ENCODE measurements around the gene SCOC. TPM values are rescaled to one million over a fixed set of nuclear protein-coding genes. Genes with fewer than 3 reads are reported as not detected.

SCOC gene
- total and polyA plus RNA-seq, 3 experiments from 2014 or later: 35.4 to 40.8 (median 39.6) TPM

DNA sequence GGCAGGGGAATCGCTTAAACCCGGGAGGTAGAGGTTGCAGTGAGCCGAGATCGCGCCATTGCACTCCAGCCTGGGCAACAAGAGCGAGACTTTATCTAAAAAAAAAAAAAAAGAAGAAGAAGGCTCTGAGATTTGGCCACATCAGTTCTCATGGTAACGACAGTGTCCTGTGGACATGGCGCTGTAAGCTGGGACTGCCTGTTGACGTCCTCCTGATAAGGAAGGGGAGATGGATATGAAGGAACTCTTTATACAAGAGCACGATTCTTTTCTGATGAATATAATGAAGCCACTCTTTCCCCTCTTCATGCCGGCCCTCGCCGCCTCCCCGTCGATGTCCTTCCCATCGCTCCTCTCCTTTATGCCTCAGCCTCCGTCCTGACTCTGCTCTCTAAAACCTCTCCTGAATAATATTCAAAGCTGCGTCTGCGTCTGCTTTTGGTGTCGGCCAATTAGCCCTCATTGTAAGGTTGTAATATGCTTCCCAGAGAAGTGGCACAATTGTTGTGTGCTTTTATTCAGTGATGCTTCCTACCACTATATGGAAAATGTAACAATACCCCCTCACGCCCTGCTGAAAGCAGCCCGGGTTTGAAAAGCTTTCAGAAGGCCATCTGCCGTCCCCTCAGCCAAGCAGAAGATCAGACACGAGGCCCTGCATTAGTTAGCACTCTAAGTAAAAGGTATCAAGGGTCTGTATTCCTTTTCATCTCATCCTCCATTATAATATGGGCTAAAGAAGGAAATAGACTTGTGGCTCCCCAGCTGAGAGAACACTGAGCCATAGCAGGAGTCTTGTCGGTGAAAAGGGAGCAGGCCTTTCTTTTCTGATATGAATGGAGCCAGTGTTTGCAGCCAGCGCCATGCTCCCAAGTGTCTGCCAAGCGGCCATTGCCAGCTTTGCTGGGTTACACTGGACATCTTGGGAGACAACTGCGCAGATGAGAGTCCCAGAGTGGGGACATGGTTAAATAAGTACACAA, 22.1 kb upstream of the SCOC start:
- no peaks in the 10 kb centered on the region for H3K36me3 ChIP-seq (ENCODE audit: insufficient read depth, low read length)
- H3K4me3 ChIP-seq (ENCODE audit: low read length): no peak overlapping the region
- POLR2A ChIA-PET: no interaction called here
- H3K4me1 ChIP-seq (ENCODE audit: insufficient read depth, low read length): peaks cover 8% of the 10 kb centered on the region
- Mint-ChIP-seq H3K4me1 (peaks cover 8 to 10% (median 9%) of the 10 kb centered on the region in 3 donors), H3K27me3 (peaks cover 13 to 40% of the 10 kb centered on the region in 2 donors), H3K4me3 (no peak overlapping the region), H3K27ac (no peak overlapping the region), H3K36me3 (no peaks in the 10 kb centered on the region), H3K9me3 (no peaks in the 10 kb centered on the region)
- H3K27me3 ChIP-seq (ENCODE audit: insufficient read depth, low read length, poor library complexity, severe bottlenecking): no peaks in the 10 kb centered on the region
- H3K27ac ChIP-seq (ENCODE audit: low read depth, low read length): no peak overlapping the region
- H3K9me3 ChIP-seq (ENCODE audit: low read length): no peaks in the 10 kb centered on the region
- no peak for DNase-seq
- CTCF ChIA-PET: interaction anchor here (1.4 kb wide), 1 partner anchor 9 kb away, joined by 6 read pairs; no protein-coding TSS in a partner anchor

DNA sequence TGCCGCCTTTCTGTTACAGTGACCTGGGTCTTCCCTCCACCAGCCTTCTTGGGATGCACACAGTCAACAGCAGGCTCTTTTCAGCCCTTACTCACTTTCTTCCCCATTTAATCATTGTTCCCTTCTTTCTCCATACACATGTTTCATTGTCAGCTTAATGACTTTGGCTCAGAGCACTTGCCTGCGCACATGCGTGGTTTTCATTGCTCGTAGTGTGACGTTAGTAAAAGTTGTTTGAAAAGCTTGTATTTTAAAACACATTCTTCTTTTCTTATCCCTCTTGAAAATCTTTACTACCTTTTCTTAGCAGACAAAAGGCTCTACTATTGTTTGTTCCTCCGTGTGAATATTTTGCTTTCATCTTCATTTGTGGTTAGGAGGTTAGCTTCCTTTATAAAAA, 19.7 kb upstream of the SCOC start:
- Mint-ChIP-seq H3K4me1 (peaks cover 8 to 10% (median 9%) of the 10 kb centered on the region in 3 donors), H3K4me3 (no peak overlapping the region)
- CTCF ChIA-PET: no interaction called here

DNA sequence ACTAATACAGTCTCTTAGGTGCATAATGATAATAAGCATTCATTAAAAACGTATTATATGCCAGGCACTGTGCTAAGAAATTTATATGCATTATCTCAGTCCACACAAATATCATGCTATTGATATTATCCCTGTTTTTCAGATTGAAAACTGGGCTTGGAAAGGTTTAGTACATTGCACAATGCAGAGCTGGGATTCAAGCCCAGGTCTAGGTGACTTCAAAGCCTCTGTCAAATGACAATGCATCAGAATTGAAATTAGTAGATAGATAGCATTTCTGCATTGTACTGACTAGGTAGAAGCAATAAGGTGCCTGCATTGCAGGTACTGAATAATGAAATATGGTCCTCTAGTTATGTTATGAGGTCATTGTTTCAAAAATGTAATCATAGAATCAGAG, 18.2 kb upstream of the SCOC start:
- ChIA-PET POLR2A (no interaction called here), CTCF (no interaction called here)
- no peak overlapping the region for H3K27ac Mint-ChIP-seq

More for the DNA sequence above, 19.7 kb upstream of the SCOC start:
- Mint-ChIP-seq H3K36me3 (no peaks in the 10 kb centered on the region), H3K27ac (peak overlapping the region in 1 of 8 donors; percentile 25), H3K9me3 (no peaks in the 10 kb centered on the region), H3K27me3 (peaks cover 19 to 32% of the 10 kb centered on the region in 2 donors)
- no peak overlapping the region for H3K4me3 ChIP-seq (ENCODE audit: low read length)
- POLR2A ChIA-PET: no interaction called here
- H3K27me3 ChIP-seq (ENCODE audit: insufficient read depth, low read length, poor library complexity, severe bottlenecking): no peaks in the 10 kb centered on the region
- no peak overlapping the region for H3K27ac ChIP-seq (ENCODE audit: low read depth, low read length)
- peak in 1 of 5 donors; percentile 33 for DNase-seq
- H3K9me3 ChIP-seq (ENCODE audit: low read length): no peaks in the 10 kb centered on the region
- no peaks in the 10 kb centered on the region for H3K36me3 ChIP-seq (ENCODE audit: insufficient read depth, low read length)
- H3K4me1 ChIP-seq (ENCODE audit: insufficient read depth, low read length): peaks cover 8% of the 10 kb centered on the region

DNA sequence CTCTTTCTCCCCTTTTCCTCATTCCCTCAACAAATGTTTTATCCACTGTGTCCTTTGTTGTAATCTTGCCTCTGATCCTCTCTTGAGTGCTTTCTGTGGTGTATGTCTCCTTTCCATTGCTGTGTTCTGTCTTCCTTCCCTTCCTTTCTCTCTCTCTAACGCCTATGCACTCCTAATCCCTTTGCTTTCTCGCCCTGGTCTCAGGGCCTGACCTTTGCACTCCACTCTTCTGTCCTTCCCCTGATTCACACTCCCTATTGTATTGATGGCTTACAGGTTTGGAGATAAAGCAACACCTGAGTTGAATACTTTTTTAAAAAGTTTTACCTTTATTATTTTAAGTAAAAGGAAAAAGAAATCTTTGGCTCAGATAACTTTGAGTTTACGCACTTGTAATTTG, 15.6 kb upstream of the SCOC start:
- H3K27me3 ChIP-seq (ENCODE audit: insufficient read depth, low read length, poor library complexity, severe bottlenecking): no peaks in the 10 kb centered on the region
- Mint-ChIP-seq H3K4me3 (no peak overlapping the region), H3K36me3 (no peaks in the 10 kb centered on the region), H3K27ac (no peak overlapping the region), H3K9me3 (no peaks in the 10 kb centered on the region), H3K27me3 (peaks cover 11 to 20% of the 10 kb centered on the region in 2 donors), H3K4me1 (peaks cover 8 to 13% (median 9%) of the 10 kb centered on the region in 3 donors)
- no peak overlapping the region for H3K27ac ChIP-seq (ENCODE audit: low read depth, low read length)
- DNase-seq: no peak
- H3K36me3 ChIP-seq (ENCODE audit: insufficient read depth, low read length): no peaks in the 10 kb centered on the region
- ChIA-PET POLR2A (no interaction called here), CTCF (no interaction called here)
- H3K9me3 ChIP-seq (ENCODE audit: low read length): no peaks in the 10 kb centered on the region
- peaks cover 8% of the 10 kb centered on the region for H3K4me1 ChIP-seq (ENCODE audit: insufficient read depth, low read length)
- H3K4me3 ChIP-seq (ENCODE audit: low read length): no peak overlapping the region

More for the DNA sequence above, 18.2 kb upstream of the SCOC start:
- H3K4me1 ChIP-seq (ENCODE audit: insufficient read depth, low read length): peaks cover 8% of the 10 kb centered on the region
- Mint-ChIP-seq H3K4me1 (peaks cover 8 to 13% (median 9%) of the 10 kb centered on the region in 3 donors), H3K9me3 (no peaks in the 10 kb centered on the region), H3K4me3 (no peak overlapping the region), H3K27me3 (peaks cover 15 to 29% of the 10 kb centered on the region in 2 donors), H3K36me3 (no peaks in the 10 kb centered on the region)
- no peaks in the 10 kb centered on the region for H3K27me3 ChIP-seq (ENCODE audit: insufficient read depth, low read length, poor library complexity, severe bottlenecking)
- no peak overlapping the region for H3K27ac ChIP-seq (ENCODE audit: low read depth, low read length)
- H3K9me3 ChIP-seq (ENCODE audit: low read length): no peaks in the 10 kb centered on the region
- no peak for DNase-seq
- no peak overlapping the region for H3K4me3 ChIP-seq (ENCODE audit: low read length)
- H3K36me3 ChIP-seq (ENCODE audit: insufficient read depth, low read length): no peaks in the 10 kb centered on the region

DNA sequence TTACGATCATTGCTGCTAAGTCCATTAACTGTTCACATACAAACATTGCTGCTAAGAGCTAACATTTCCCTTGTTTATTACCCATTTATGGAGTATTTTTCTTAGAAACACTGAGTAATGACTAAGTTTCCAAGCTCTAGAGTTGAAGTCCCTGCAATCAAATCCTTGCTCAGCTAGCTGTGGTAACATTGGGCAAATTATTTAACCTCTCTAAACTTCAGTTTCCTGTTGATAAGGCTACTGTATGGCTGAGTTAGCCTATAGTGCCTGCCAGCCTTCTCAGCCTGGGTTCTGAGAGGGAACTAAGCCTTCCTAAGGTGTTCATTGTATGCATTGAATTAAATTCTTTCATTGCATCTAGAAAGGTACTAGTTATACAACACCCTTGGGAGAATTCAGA, 15.2 kb upstream of the SCOC start:
- no peak overlapping the region for H3K27ac Mint-ChIP-seq
- Histone ChIP-seq H3K9me3 (ENCODE audit: low read length) (no peaks in the 10 kb centered on the region), H3K27ac (ENCODE audit: low read depth, low read length) (no peak overlapping the region), H3K4me3 (ENCODE audit: low read length) (no peak overlapping the region), H3K36me3 (ENCODE audit: insufficient read depth, low read length) (no peaks in the 10 kb centered on the region), H3K4me1 (ENCODE audit: insufficient read depth, low read length) (peaks cover 6% of the 10 kb centered on the region), H3K27me3 (ENCODE audit: insufficient read depth, low read length, poor library complexity, severe bottlenecking) (no peaks in the 10 kb centered on the region)
- no peaks in the 10 kb centered on the region for H3K9me3 Mint-ChIP-seq
- CTCF ChIA-PET: interaction anchor here (2.1 kb wide), 1 partner anchor 21 kb away, joined by 9 read pairs; no protein-coding TSS in a partner anchor
- no peak for DNase-seq
- H3K36me3 Mint-ChIP-seq: no peaks in the 10 kb centered on the region
- no peak overlapping the region for H3K4me3 Mint-ChIP-seq
- H3K27me3 Mint-ChIP-seq: peaks cover 11 to 20% of the 10 kb centered on the region in 2 donors
- peaks cover 8 to 13% (median 9%) of the 10 kb centered on the region in 3 donors for H3K4me1 Mint-ChIP-seq
- POLR2A ChIA-PET: no interaction called here

DNA sequence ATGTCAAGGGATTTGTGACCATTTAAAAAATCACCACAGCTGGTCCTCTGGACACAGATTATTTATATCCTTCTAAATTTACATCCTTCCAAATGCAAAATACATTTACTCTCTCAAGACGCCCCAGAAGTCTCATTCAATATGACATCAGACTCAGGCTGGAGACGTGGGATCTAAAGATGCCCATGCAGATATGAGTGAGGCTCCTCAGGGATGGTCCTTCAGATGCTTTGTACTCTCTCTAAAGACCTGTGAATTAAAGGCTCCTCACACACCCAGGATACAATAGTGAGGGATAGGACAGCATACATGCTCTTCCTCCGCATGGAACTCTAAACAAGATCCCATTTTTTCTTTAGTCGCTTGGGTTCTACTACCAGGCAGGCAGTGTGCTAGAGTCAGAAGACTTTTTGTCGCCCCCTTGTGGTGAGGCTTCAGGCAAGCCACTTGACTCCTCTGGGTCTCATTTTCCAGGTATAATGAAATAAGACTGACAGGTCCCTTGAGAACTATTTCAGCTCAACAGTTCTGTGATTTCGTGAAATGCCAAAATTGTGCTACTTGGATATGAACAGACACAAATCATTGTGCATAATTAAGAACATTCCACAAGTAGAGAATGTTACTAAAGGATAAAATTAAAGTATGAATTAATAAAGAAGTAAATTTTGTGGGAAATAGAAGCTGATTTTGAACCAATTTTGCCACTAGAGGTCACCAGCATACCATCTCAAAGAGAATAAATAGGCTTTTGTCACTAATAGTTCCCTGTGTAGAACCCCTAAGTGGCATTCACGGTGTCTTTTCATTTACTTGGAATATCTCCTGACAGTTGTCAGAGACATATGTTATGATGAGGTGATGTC, 13.7 kb upstream of the SCOC start:
- POLR2A ChIA-PET: interaction anchor here (0.7 to 1.2 kb wide), 2 partner anchors 9 to 14 kb away, joined by 3 to 8 read pairs; partner anchors contain the start of gene SCOC
- H3K9me3 ChIP-seq (ENCODE audit: low read length): no peaks in the 10 kb centered on the region
- no peak overlapping the region for H3K27ac ChIP-seq (ENCODE audit: low read depth, low read length)
- Mint-ChIP-seq H3K4me3 (no peak overlapping the region), H3K36me3 (peaks cover 0 to under 1% (median 0%) of the 10 kb centered on the region in 3 donors), H3K27ac (no peak overlapping the region), H3K4me1 (peaks cover 0 to 3% (median 0%) of the 10 kb centered on the region in 3 donors), H3K9me3 (no peaks in the 10 kb centered on the region), H3K27me3 (peaks cover 11 to 20% of the 10 kb centered on the region in 2 donors)
- CTCF ChIA-PET: interaction anchor here (0.6 to 7.0 kb wide), 17 partner anchors 9 to 282 kb away, joined by 3 to 68 read pairs (median 4); partner anchors contain the start of genes ELMOD2, MGAT4D and SCOC
- DNase-seq: peak; percentile 56 to 78 (median 63)
- H3K4me1 ChIP-seq (ENCODE audit: insufficient read depth, low read length): no peaks in the 10 kb centered on the region
- H3K4me3 ChIP-seq (ENCODE audit: low read length): no peak overlapping the region
- no peaks in the 10 kb centered on the region for H3K36me3 ChIP-seq (ENCODE audit: insufficient read depth, low read length)
- H3K27me3 ChIP-seq (ENCODE audit: insufficient read depth, low read length, poor library complexity, severe bottlenecking): no peaks in the 10 kb centered on the region

DNA sequence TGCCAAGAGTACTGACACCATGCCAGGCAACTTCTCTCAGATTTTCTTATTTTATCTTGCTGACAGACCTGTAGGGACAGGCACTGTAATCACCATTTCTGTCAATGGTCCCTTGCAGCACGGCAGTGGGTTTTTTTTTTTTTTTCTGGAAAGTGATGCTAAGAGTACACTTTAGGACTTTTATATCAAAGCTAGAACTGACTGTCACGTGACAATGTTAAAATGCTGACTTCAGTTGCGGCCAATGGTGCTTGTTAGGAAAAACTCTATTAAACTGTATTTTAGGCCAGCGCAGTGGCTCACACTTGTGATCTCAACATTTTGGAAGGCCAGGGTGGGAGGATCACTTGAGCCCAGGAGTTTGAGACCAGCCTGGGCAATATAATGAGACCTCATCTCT, 12.3 kb upstream of the SCOC start:
- H3K9me3 ChIP-seq (ENCODE audit: low read length): no peaks in the 10 kb centered on the region
- Mint-ChIP-seq H3K27me3 (peaks cover 11 to 20% of the 10 kb centered on the region in 2 donors), H3K9me3 (no peaks in the 10 kb centered on the region), H3K4me1 (peaks cover 0 to 3% (median 0%) of the 10 kb centered on the region in 3 donors), H3K36me3 (peaks cover 0 to 1% (median 0%) of the 10 kb centered on the region in 3 donors), H3K27ac (no peak overlapping the region), H3K4me3 (no peak overlapping the region)
- POLR2A ChIA-PET: no interaction called here
- no peaks in the 10 kb centered on the region for H3K27me3 ChIP-seq (ENCODE audit: insufficient read depth, low read length, poor library complexity, severe bottlenecking)
- H3K4me3 ChIP-seq (ENCODE audit: low read length): no peak overlapping the region
- DNase-seq: no peak
- CTCF ChIA-PET: interaction anchor here (0.8 to 7.0 kb wide), 4 partner anchors 7 to 163 kb away, joined by 3 to 68 read pairs (median 12); partner anchors contain the start of genes ELMOD2 and SCOC
- no peak overlapping the region for H3K27ac ChIP-seq (ENCODE audit: low read depth, low read length)
- no peaks in the 10 kb centered on the region for H3K36me3 ChIP-seq (ENCODE audit: insufficient read depth, low read length)
- no peaks in the 10 kb centered on the region for H3K4me1 ChIP-seq (ENCODE audit: insufficient read depth, low read length)
